Thymus (tissue), 11 donors: Measurements from ENCODE around the gene ZNF121. TPM values are rescaled to one million over a fixed set of nuclear protein-coding genes. Genes with fewer than 3 reads are reported as not detected.
"Not testable (repeated sequence)": the region's sequence is repeated elsewhere in the genome, so short reads cannot be mapped to it uniquely, and the experiment has no call there.

Experiments used
- DNase-seq, 9 donors: peaks; one replicate each; pipeline ENCODE4 v3.0.0-alpha.2; 2013; ENCODE audit warnings: low spot score in 9 of 9, low read depth in 6 of 9, missing footprints in 1 of 9
- H3K27ac ChIP-seq, 2 donors: one replicate each; pipeline ENCODE4 v1.5.1; 2013; ENCODE audit warnings: control low read depth in 1 of 2, low read depth in 1 of 2, low read length in 1 of 2, mild to moderate bottlenecking in 1 of 2, moderate library complexity in 1 of 2
- H3K27me3 ChIP-seq, 2 donors: one replicate each; pipeline ENCODE4 v1.5.1; 2013; ENCODE audit warnings: low read length in 1 of 2; ENCODE audit not compliant: control insufficient read depth in 2 of 2, insufficient read depth in 1 of 2
- H3K36me3 ChIP-seq, 2 donors: one replicate each; pipeline ENCODE4 v1.5.1; 2013; ENCODE audit warnings: low read length in 1 of 2, mild to moderate bottlenecking in 1 of 2, moderate library complexity in 1 of 2; ENCODE audit not compliant: control insufficient read depth in 2 of 2, insufficient read depth in 2 of 2
- H3K4me1 ChIP-seq, 2 donors: one replicate each; pipeline ENCODE4 v1.5.1; 2013; ENCODE audit warnings: low read length in 2 of 2; ENCODE audit not compliant: control insufficient read depth in 2 of 2, insufficient read depth in 2 of 2
- H3K4me3 ChIP-seq, 2 donors: one replicate each; pipeline ENCODE4 v1.5.1; 2013; ENCODE audit warnings: low read length in 2 of 2, control low read depth in 1 of 2, mild to moderate bottlenecking in 1 of 2
- H3K9me3 ChIP-seq, 2 donors: one replicate each; pipeline ENCODE4 v1.5.1; 2013; ENCODE audit warnings: low read length in 1 of 2, mild to moderate bottlenecking in 1 of 2; ENCODE audit not compliant: control insufficient read depth in 2 of 2, insufficient read depth in 1 of 2
- WGBS: extraction: QIAGEN DNeasy Blood & Tissue Kit; methylation state at CpG from one replicate; pipeline ENCODE4 v1.1.7; 2013; 5-methylcytosine and 5-hydroxymethylcytosine counted together
- polyA plus RNA-seq: library from polyadenylated mRNA; stranded (reverse); fragments of 200-250 nt; gene quantifications from one replicate; pipeline ENCODE4 v1.2.3, GENCODE V29; 2013
- total RNA-seq: library from RNA; stranded (reverse); fragments of 120-200 nt; gene quantifications from one replicate; pipeline ENCODE4 v1.2.4, GENCODE V29; 2013
- donor health status: healthy.

ZNF121 gene
- total and polyA plus RNA-seq, 2 donors: 15.3 to 26.1 TPM

DNA sequence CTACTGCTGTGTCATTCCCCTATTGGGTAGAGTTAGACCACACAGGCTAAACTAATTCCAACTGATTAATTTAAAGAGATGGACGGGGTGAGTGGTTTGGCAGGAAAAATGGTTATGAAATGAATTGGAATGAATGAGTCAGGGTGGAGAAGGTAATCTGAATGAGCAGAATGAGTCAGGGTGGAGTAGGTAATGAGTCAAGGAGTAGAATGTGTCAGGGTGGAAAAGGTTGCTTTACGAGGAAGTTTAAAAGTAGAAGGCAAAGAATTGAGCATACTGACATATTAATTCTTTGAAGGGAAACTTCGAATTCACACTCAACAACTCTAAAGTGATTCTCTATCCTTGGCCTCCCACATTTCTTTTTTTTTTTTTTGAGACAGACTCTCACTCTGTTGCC is 12.7 kb upstream of the ZNF121 start:
- H3K27ac ChIP-seq: no peak overlapping the region
- no peaks in the 10 kb centered on the region for H3K36me3 ChIP-seq
- peaks cover 0 to 21% of the 10 kb centered on the region in 2 donors for H3K9me3 ChIP-seq
- WGBS: 89% methylated on average over 3 of the region's 3 CpGs
- H3K27me3 ChIP-seq: no peaks in the 10 kb centered on the region
- no peaks in the 10 kb centered on the region for H3K4me1 ChIP-seq
- H3K4me3 ChIP-seq: no peak overlapping the region
- no peak for DNase-seq

DNA sequence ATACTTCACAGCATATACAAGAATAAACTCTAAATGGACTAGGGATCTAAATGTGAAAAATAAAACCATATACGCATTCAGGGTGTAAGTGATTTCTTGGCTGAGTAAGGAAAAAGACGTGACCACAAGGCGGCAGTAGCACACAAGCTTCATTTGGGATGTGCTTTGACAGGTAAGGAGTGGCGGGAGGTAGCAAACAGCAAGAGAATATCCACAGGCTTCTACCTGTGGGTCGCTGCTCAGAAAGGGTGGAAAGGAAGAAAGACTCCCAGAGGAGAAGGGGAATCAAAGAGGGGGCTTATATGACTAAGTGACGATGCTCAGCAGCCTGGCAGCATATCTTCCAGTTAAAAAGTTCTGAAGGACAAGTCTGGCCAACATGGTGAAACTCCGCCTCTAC is 2.5 kb upstream of the ZNF121 start:
- peak; percentile 26 to 86 (median 62) for DNase-seq
- H3K4me1 ChIP-seq: peaks cover 0 to 5% of the 10 kb centered on the region in 2 donors
- no peak overlapping the region for H3K27ac ChIP-seq
- peaks cover 2 to 5% of the 10 kb centered on the region in 2 donors for H3K27me3 ChIP-seq
- H3K9me3 ChIP-seq: peaks cover 0 to 6% of the 10 kb centered on the region in 2 donors
- no peak overlapping the region for H3K4me3 ChIP-seq
- WGBS: 17% methylated on average over 7 of the region's 7 CpGs
- H3K36me3 ChIP-seq: no peaks in the 10 kb centered on the region

DNA sequence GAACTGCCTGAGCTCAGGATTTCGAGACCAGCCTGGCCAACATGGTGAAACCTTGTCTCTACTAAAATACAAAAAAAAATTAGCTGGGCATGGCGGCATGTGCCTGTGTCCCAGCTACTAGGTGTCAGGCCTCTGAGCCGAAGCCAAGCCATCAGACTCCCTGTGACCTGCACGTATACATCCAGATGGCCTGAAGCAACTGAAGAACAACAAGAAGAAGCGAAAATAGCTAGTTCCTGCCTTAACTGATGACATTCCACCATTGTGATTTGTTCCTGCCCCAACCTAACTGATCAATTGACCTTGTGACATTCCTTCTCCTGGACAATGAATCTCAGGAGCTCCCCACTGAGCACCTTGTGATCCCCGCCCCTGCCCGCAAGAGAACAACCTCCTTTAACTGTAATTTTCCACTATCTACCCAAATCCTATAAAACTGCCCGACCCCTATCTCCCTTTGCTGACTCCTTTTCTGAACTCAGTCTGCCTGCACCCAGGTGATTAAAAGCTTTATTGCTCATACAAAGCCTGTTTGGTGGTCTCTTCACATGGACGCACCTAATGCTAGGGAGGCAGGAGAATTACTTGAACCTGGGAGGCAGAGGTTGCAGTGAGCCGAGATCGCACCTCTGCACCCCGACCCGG is 2.1 kb downstream of the ZNF121 start:
- not testable (repeated sequence) for H3K27me3 ChIP-seq, DNase-seq, H3K4me3 ChIP-seq, H3K4me1 ChIP-seq, H3K27ac ChIP-seq
- H3K9me3 ChIP-seq: peaks cover 0 to 30% of the 10 kb centered on the region in 2 donors
- 92% methylated on average over 13 of the region's 13 CpGs for WGBS
- H3K36me3 ChIP-seq: peaks cover 4 to 11% of the 10 kb centered on the region in 2 donors

DNA sequence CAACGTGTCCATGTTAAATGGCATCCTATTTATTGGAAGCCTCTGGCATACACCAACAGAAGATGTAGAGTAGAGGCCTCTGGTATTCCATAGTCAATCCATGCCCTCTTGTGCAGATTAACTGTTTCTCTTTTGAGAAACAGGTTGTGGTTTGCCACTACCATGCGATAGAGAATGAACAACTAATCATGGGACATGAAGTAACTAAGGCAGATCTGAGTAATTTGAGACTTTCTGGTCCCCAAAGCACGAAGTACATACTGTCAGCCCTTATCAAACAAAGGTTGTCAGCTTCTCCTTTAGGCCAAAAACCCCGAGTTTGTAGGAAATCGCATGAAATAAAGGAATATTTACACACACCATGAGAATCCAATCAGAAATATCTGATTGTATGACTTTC is 3.6 kb downstream of the ZNF121 start:
- WGBS: 95% methylated on average over 5 of the region's 5 CpGs
- Histone ChIP-seq H3K27me3 (no peaks in the 10 kb centered on the region), H3K4me1 (peaks cover 0 to 5% of the 10 kb centered on the region in 2 donors), H3K27ac (no peak overlapping the region), H3K4me3 (no peak overlapping the region), H3K36me3 (peaks cover 4 to 11% of the 10 kb centered on the region in 2 donors), H3K9me3 (peaks cover 0 to 34% of the 10 kb centered on the region in 2 donors)
- DNase-seq: no peak

DNA sequence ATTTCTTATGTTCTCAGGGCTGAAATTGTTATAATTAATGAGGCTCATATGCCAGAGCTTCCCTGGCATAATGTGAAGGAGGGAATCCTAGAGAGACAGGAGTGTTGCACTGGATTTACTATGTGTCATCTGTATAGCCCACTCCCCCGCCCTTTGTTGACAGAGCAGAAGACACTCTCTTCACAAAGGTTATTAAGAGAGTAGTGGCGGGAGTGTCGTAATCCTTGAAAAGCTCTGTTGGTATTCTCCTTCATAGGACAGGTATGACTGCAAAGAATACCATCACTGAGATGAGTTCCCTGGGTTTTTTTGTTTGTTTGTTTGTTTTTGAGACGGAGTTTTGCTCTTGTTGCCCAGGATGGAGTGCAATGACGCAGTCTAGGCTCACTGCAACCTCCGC is 14.0 kb downstream of the ZNF121 start:
- 98% methylated on average over 6 of the region's 6 CpGs for WGBS

DNA sequence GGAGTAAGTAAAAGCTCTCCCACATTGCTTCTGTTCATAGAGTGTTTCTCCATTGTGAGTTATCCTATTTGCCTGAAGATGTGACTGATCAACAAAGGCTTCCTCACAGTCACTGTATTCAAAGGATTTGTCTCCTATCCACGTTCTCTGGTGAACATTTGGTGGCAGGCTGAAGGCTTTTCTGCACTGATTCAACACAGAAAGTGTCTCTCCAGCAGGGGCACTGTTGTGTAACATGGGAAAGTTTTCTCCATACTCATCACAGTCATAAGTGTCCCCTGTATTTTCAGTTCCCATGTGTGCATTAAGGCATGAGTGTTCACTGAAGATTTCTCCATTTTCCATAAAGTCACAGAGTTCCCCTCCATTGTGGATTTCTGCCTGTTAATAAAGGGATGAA is 17.6 kb downstream of the ZNF121 start:
- H3K4me1 ChIP-seq: no peaks in the 10 kb centered on the region
- no peaks in the 10 kb centered on the region for H3K27me3 ChIP-seq
- H3K4me3 ChIP-seq: no peak overlapping the region
- H3K9me3 ChIP-seq: peaks cover 28 to 41% of the 10 kb centered on the region in 2 donors
- 100% methylated on average over 1 of the region's 1 CpG for WGBS
- no peak overlapping the region for H3K27ac ChIP-seq
- H3K36me3 ChIP-seq: peaks cover 44 to 57% of the 10 kb centered on the region in 2 donors
- DNase-seq: no peak

More for the DNA sequence above, 14.0 kb downstream of the ZNF121 start:
- Histone ChIP-seq H3K27me3 (no peaks in the 10 kb centered on the region), H3K4me3 (no peak overlapping the region), H3K36me3 (peaks cover 32 to 35% of the 10 kb centered on the region in 2 donors), H3K27ac (no peak overlapping the region), H3K9me3 (peaks cover 33 to 50% of the 10 kb centered on the region in 2 donors), H3K4me1 (no peaks in the 10 kb centered on the region)
- no peak for DNase-seq

DNA sequence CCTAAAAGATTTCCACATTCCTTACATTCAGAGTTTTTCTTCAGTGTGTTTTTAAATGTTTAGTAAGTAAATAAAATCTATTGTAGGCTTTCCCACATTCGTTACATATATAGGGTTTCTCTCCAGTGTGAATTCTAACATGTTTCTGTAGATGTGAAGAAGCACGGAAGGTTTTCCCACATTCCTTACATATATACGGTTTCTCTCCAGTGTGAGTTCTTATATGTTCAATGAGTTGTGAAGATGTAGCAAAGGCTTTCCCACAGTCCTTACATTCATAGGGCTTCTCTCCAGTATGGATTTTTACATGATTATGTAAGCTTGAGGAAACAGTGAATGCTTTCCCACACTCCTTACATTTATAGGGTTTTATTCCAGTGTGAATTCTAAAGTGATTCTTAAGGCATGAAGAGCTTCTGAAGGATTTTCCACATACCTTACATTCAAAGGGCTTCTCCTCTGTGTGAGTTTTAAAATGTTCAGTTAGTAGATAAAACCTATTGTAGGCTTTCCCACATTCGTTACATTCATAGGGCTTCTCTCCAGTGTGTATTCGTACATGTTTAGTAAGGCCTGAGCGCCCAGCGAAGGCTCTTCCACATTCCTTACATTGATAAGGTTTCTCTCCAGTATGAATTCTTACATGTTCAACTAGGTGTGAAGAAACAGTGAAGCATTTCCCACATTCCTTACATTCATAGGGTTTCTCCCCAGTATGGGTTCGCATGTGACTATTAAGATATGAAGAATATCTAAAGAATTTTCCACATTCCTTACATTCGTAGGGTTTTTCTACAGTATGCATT is 18.2 kb downstream of the ZNF121 start:
- no peak overlapping the region for H3K4me3 ChIP-seq

DNA sequence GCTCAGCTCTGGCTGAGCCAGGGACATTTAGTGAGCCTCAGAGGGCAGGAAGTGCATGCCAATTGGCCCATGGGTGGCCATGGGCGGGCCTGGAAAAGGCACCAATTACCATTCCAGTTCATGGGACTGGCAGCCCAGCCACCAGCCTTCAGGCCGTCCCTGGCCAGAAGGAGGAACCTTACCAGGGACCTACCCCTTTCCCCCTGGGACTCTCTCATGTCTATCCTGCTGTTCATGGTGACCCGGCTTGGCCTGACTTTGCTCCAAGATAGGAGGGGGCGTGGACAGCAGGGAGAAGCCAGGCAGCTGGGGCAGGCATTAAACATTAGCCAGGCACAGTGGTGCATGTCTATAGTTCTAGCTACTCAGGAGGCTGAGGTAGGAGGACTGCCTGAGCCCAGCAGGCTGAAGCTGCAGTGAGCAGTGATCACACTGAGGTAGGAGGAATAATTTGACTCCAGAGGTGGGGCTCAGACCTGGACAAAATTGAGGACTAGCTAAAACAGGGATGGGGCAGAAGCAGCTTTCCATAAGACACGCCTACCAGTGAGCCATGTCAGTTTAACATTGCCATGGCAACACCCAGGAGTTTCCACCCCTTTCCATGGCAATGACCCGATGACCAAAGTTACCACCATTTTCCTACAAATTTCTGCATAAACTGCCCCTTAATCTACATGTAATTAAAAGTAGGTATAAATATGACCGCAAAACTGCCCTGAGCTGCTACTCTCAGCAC is 31.6 kb downstream of the ZNF121 start:
- no peaks in the 10 kb centered on the region for H3K4me1 ChIP-seq
- peaks cover 4 to 25% of the 10 kb centered on the region in 2 donors for H3K9me3 ChIP-seq
- H3K36me3 ChIP-seq: no peaks in the 10 kb centered on the region
- no peaks in the 10 kb centered on the region for H3K27me3 ChIP-seq
- DNase-seq: no peak
- WGBS: 97% methylated on average over 7 of the region's 7 CpGs
- H3K27ac ChIP-seq: no peak overlapping the region
- no peak overlapping the region for H3K4me3 ChIP-seq

More for the DNA sequence above, 18.2 kb downstream of the ZNF121 start:
- WGBS: 98% methylated on average over 9 of the region's 9 CpGs
- Histone ChIP-seq H3K4me1 (no peaks in the 10 kb centered on the region), H3K36me3 (peaks cover 47 to 59% of the 10 kb centered on the region in 2 donors), H3K27me3 (no peaks in the 10 kb centered on the region), H3K9me3 (peaks cover 29 to 43% of the 10 kb centered on the region in 2 donors), H3K27ac (no peak overlapping the region)
- DNase-seq: peak in 1 of 9 donors; percentile 24

DNA sequence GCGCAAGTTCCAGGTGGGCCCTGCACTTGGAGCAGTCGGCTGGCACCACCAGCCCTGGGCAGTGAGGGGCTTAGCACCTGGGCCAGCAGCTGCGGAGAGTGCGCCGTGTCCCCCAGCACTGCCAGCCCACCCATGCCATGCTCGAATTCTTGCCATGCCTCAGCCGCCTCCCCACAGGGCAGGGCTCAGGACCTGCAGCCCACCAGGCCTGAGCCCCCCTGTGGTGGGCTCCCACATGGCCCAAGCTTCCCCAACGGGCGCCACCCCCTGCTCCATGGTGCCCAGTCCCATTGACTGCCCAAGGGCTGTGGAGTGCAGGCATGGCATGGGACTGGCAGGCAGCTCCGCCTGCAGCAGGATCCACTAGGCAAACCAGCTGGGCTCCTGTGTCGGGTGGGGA is 36.4 kb downstream of the ZNF121 start:
- WGBS: 95% methylated on average over 11 of the region's 11 CpGs
- Histone ChIP-seq H3K36me3 (no peaks in the 10 kb centered on the region), H3K27me3 (no peaks in the 10 kb centered on the region), H3K4me3 (no peak overlapping the region), H3K4me1 (no peaks in the 10 kb centered on the region), H3K9me3 (peaks cover 3 to 14% of the 10 kb centered on the region in 2 donors), H3K27ac (no peak overlapping the region)
- no peak for DNase-seq
